Caco-2 (cell line): Measurements from ENCODE around the gene TMEM203. TPM values are rescaled to one million over a fixed set of nuclear protein-coding genes. Genes with fewer than 3 reads are reported as not detected.

ENCODE experiments used
- Bru-seq: library from RNA; stranded (reverse); fragments of 400-500 nt; gene quantifications from one replicate; lab custom pipeline; 2021; lab: Mats Ljungman, UMichigan
- BruChase-seq, 2 experiments: library from RNA; stranded (reverse); fragments of 400-500 nt; gene quantifications; one replicate each; lab custom pipeline; 2021; lab: Mats Ljungman, UMichigan
- BruUV-seq: library from RNA; stranded (reverse); fragments of 400-500 nt; replicated peaks from 2 replicates; lab custom pipeline; 2021; lab: Mats Ljungman, UMichigan
- CTCF ChIA-PET: fragments of 300-600 bp; sonication (Branson Sonifier 250); formaldehyde crosslinking; loops from one replicate; lab custom pipeline; 2022; ENCODE audit warnings: antibody characterized with exemption; lab: Charles Lee
- POLR2A ChIA-PET: fragments of 300-600 bp; sonication (Branson Sonifier 250); formaldehyde crosslinking; loops from one replicate; lab custom pipeline; 2022; ENCODE audit warnings: antibody characterized with exemption; lab: Charles Lee
- DNase-seq, 2 experiments: peaks; one replicate each; pipeline versions ENCODE4 v3.0.0 to v3.0.0-alpha.2; 2020 to 2022
- H3K27me3 ChIP-seq: replicated peaks from 2 replicates; pipeline ENCODE4 v1.6.0; 2011; ENCODE audit warnings: low read length; ENCODE audit not compliant: control insufficient read depth, insufficient read depth
- H3K36me3 ChIP-seq: 2 replicates; pipeline ENCODE4 v1.5.1; 2011; ENCODE audit warnings: low read length; ENCODE audit not compliant: control insufficient read depth, insufficient read depth
- H3K4me1 ChIP-seq: fragments of 250-450 bp; sonication (Bioruptor Pico); 2 replicates; pipeline ENCODE4 v1.5.1; 2020; ENCODE audit warnings: mild to moderate bottlenecking
- H3K4me3 ChIP-seq: 2 replicates; pipeline ENCODE4 v1.5.1; 2011; ENCODE audit warnings: low read depth, mild to moderate bottlenecking, control low read depth, low read length
- H3K9me3 ChIP-seq: fragments of 250-450 bp; sonication (Bioruptor Pico); 2 replicates; pipeline ENCODE4 v1.5.1; 2020; ENCODE audit warnings: mild to moderate bottlenecking, moderate library complexity
- H3K27ac Mint-ChIP-seq: one replicate; pipeline ENCODE4 v1.8.0; 2022; ENCODE audit warnings: mixed read lengths; ENCODE audit not compliant: unreplicated experiment
- H3K27me3 Mint-ChIP-seq: one replicate; pipeline ENCODE4 v1.8.0; 2022; ENCODE audit warnings: mixed read lengths; ENCODE audit not compliant: insufficient read depth, unreplicated experiment
- H3K36me3 Mint-ChIP-seq: one replicate; pipeline ENCODE4 v1.8.0; 2022; ENCODE audit warnings: mild to moderate bottlenecking, mixed read lengths; ENCODE audit not compliant: insufficient read depth, unreplicated experiment
- H3K4me1 Mint-ChIP-seq: one replicate; pipeline ENCODE4 v1.8.0; 2022; ENCODE audit warnings: low read depth, mixed read lengths; ENCODE audit not compliant: unreplicated experiment
- H3K4me3 Mint-ChIP-seq: one replicate; pipeline ENCODE4 v1.8.0; 2022; ENCODE audit warnings: mild to moderate bottlenecking, moderate library complexity, mixed read lengths; ENCODE audit not compliant: unreplicated experiment
- H3K9me3 Mint-ChIP-seq: one replicate; pipeline ENCODE4 v1.8.0; 2022; ENCODE audit warnings: mixed read lengths; ENCODE audit not compliant: unreplicated experiment
- intact Hi-C: fragments of 100-400 bp; cut with micrococcal nuclease; formaldehyde crosslinking; loops from one replicate; pipeline ENCODE4 v1.10.0; 2022; ENCODE audit not compliant: unreplicated experiment
- long read RNA-seq: library from polyadenylated mRNA; stranded (forward); transcript quantifications from one replicate; pipeline ENCODE4 v2.0.0, GENCODE V29; 2022
- total RNA-seq: library from RNA; stranded (reverse); gene quantifications from 2 replicates; pipeline ENCODE4 v1.2.3, GENCODE V29; 2022
- TF ChIP-seq, protein P1 (sequence below), 2 experiments: fragments of 200-600 bp in 1 of 2; IDR thresholded peaks; 1 replicate in 1 of 2; 2 replicates in 1 of 2; pipeline versions ENCODE4 v1.5.1 to v1.8.0; 2011 to 2022; ENCODE audit warnings: antibody characterized with exemption in 1 of 2, control low read depth in 1 of 2, inconsistent platforms in 1 of 2, low read depth in 1 of 2, low read length in 1 of 2, mild to moderate bottlenecking in 1 of 2, moderate library complexity in 1 of 2; ENCODE audit not compliant: insufficient read depth in 1 of 2, severe bottlenecking in 1 of 2, unreplicated experiment in 1 of 2

TMEM203 gene, protein sequence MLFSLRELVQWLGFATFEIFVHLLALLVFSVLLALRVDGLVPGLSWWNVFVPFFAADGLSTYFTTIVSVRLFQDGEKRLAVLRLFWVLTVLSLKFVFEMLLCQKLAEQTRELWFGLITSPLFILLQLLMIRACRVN
- total RNA-seq (36.9 and 38.4 TPM in 2 replicates), Bru-seq, nascent RNA (percentile 76 among the genes with signal in this experiment), BruChase-seq, experiment 1, labeled RNA remaining after a 2-hour chase (percentile 96 among the genes with signal in this experiment), BruChase-seq, experiment 2, labeled RNA remaining after a 6-hour chase (percentile 90 among the genes with signal in this experiment)
- long read RNA-seq, transcript TMEM203-201 (1 exons, 1,557 nt): major isoform, 120 of 120 reads
- long read RNA-seq, partial matches to known transcripts: 0 of 120 reads
- long read RNA-seq, other reads (novel, unspliced or antisense): 0 of 120 reads

DNA sequence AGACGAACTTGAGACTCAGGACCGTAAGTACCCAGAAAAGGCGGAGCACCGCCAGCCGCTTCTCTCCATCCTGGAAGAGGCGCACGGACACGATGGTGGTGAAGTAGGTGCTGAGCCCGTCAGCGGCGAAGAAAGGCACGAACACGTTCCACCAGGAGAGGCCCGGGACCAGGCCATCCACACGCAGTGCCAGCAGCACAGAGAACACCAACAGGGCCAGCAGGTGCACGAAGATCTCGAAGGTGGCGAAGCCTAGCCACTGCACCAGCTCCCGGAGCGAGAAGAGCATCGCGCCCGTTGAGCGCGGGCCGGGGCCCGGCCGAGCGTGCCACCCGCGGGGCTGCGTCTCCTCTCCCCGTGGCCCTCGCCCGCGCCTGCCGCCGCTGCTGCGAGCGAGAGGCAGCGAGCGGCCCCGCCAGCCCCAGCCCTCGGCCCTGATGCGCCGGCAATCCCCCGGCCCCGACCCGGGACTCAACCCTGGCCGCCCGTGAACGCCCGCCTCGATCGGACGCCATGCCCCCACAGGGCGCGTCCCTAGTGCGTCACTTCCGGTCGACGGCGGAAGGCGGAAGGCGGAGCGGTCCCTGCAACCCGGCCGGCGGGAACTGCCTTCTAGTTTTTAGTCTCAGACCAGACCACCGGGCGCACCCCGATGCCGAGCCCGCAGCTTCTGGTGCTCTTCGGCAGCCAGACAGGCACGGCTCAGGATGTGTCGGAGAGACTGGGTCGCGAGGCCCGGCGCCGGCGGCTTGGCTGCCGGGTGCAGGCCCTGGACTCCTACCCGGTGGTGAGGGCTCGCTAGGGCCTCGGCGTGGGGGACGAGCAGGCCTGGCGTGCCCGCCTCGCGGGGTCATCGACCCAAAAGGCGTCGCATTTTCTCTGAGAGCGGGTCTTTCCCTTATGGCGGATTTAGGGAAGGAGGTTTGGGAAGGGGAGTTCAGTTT lies at the start of gene TMEM203, which contains the start of gene NDOR1:
Gene TMEM203, minus strand, starts transcription at position 523 of the 944 bp plus-strand sequence. Its CDS starts 234 bp downstream, at position 289.
Gene NDOR1, plus strand, starts transcription at position 575 of the 944 bp plus-strand sequence. Its CDS starts 78 bp downstream, at position 653.
- Mint-ChIP-seq H3K4me1 (peaks cover 12% of the 10 kb centered on the region), H3K9me3 (no peaks in the 10 kb centered on the region), H3K4me3 (peak within 1 kb of the TSS; percentile 92), H3K27ac (peak within 1 kb of the TSS; percentile 94), H3K36me3 (peaks cover 46% of the 10 kb centered on the region), H3K27me3 (no peaks in the 10 kb centered on the region)
- ChIA-PET POLR2A (interaction anchor here (0.6 to 1.1 kb wide), 4 partner anchors 13 to 61 kb away, joined by 3 to 4 read pairs (median 3); no protein-coding TSS in a partner anchor), CTCF (no interaction called here)
- DNase-seq: peak; percentile 88 to 91
- TF ChIP-seq, protein P1, sequence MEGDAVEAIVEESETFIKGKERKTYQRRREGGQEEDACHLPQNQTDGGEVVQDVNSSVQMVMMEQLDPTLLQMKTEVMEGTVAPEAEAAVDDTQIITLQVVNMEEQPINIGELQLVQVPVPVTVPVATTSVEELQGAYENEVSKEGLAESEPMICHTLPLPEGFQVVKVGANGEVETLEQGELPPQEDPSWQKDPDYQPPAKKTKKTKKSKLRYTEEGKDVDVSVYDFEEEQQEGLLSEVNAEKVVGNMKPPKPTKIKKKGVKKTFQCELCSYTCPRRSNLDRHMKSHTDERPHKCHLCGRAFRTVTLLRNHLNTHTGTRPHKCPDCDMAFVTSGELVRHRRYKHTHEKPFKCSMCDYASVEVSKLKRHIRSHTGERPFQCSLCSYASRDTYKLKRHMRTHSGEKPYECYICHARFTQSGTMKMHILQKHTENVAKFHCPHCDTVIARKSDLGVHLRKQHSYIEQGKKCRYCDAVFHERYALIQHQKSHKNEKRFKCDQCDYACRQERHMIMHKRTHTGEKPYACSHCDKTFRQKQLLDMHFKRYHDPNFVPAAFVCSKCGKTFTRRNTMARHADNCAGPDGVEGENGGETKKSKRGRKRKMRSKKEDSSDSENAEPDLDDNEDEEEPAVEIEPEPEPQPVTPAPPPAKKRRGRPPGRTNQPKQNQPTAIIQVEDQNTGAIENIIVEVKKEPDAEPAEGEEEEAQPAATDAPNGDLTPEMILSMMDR (IDR thresholded peaks at IDR 0.05; ENCODE audit: insufficient read depth in 1 of 2, low read depth in 1 of 2, low read length in 1 of 2, severe bottlenecking in 1 of 2, unreplicated experiment in 1 of 2): no peak
- BruUV-seq: no TSS peak
- no peaks in the 10 kb centered on the region for H3K9me3 ChIP-seq
- peak within 1 kb of the TSS; percentile 89 for H3K4me3 ChIP-seq
- H3K27me3 ChIP-seq: no peaks in the 10 kb centered on the region
- no peaks in the 10 kb centered on the region; the same call in 1 of the 2 replicates for H3K36me3 ChIP-seq
- peaks cover 19% of the 10 kb centered on the region for H3K4me1 ChIP-seq
- intact Hi-C loops: no loop called here

DNA sequence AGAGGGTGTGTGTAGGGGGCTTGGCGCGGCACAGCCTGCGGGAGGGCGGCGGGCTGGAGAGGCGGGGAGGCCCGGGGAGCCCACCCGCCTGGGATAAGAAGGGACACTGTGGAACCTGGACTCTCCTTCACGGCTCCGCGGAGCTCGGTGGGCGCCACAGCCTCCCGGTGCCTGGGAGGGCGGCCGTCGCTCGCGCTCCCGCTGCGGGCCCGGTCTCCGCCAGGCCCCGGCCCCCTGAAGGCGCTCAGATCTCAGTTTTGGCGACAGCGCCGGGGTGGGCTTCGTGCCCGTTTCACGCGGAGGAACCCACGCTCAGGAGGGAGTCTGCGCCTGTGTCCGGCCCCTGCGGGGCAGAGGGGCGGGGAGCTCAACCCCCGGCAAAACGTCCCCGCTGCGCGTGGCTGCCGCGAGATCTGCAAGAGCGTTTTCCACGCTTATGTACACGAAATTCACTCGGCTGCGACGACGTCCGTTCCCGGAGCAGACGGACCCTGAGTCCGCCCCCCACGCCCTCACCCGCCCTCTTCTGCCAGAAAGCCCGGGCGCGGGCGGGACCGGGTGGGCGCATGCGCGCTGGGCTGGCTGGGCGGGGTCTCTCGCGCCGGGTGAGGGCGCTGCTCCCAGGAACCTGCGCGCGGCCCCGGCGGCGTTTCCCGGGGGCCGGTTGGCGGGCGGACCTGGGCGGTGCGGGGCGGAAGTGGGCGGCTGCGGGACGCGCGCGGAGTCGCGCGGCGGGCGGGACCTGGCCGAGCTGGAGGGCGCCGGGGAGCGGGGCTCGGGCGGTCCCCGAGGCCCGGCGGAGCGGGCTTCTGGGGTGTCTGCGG lies 49.4 kb upstream of the TMEM203 start, which contains the start of gene NELFB:
Gene NELFB, plus strand, starts transcription at position 704 of the 824 bp plus-strand sequence.
- BruUV-seq: TSS peak; percentile 55
- Mint-ChIP-seq H3K36me3 (peaks cover 50% of the 10 kb centered on the region), H3K4me3 (peak within 1 kb of the TSS; percentile 93), H3K4me1 (peaks cover 7% of the 10 kb centered on the region), H3K27ac (peak within 1 kb of the TSS; percentile 92), H3K27me3 (no peaks in the 10 kb centered on the region), H3K9me3 (no peaks in the 10 kb centered on the region)
- peak; percentile 91 to 98 for DNase-seq
- Histone ChIP-seq H3K4me3 (peak within 1 kb of the TSS; percentile 97), H3K36me3 (peaks cover 2% of the 10 kb centered on the region), H3K9me3 (no peaks in the 10 kb centered on the region), H3K27me3 (no peaks in the 10 kb centered on the region), H3K4me1 (peaks cover 23% of the 10 kb centered on the region)
- intact Hi-C loops: loop anchor here (1.0 kb wide), 1 partner anchor 14 kb away; the partner anchor contains the start of gene TUBB4B
- ChIA-PET POLR2A (interaction anchor here (0.9 to 4.4 kb wide), 5 partner anchors 13 to 168 kb away, joined by 3 to 39 read pairs (median 7); partner anchors contain the start of genes EXD3, NOXA1 and TUBB4B), CTCF (interaction anchor here (0.7 to 3.3 kb wide), 6 partner anchors 8 to 168 kb away, joined by 3 to 24 read pairs (median 5); partner anchors contain the start of genes EXD3, NOXA1, RNF224 and TUBB4B)
- TF ChIP-seq, protein P1 (IDR thresholded peaks at IDR 0.05; ENCODE audit: insufficient read depth in 1 of 2, low read depth in 1 of 2, low read length in 1 of 2, severe bottlenecking in 1 of 2, unreplicated experiment in 1 of 2): no peak
